ENCODE results near the gene SPTBN4. TPM values are rescaled to one million over a fixed set of nuclear protein-coding genes. Genes with fewer than 3 reads are reported as not detected.

The SPTBN4 gene
- total and polyA plus RNA-seq, 2 experiments from 2014 or later: 0.67 to 1.3 TPM

DNA sequence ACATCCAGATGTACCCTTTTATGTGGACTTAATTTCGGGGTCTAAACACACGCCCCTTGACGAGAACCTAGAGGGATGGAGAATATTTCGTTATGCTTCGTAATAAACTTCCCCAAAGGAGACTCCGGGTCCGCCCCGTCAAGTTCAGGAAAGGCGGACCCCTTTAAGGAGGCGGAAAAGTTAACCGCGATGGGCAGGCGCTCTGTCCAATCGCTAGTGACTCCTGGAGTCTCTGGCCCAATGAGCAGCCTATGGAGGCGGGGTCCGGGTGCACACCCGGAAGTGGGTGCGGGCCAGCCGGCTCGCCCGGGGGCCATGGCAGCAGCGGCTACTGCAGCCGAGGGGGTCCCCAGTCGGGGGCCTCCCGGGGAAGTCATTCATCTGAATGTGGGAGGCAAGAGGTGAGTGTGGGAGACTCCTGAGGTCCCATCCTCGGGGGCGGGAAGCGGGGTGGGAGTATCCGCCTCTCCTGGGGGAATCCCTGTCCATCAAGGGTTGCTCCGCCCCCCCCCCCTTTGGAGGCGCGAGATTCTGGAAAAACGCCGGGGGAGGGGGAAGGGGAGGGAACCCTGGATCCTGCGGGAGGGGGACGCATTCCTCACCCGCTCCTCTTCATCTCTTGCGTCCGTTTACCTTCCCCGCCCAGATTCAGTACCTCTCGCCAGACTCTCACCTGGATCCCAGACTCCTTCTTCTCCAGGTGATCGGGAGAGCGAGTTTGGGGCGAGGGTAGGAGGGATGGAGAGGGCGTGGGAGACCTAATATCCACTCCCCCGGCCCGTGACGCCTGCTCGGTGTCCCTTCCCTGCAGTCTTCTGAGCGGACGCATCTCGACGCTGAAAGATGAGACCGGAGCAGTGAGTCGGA lies 110.0 kb downstream of the SPTBN4 start, which contains the start of gene SHKBP1:
Gene SHKBP1, plus strand, starts transcription at position 289 of the 867 bp plus-strand sequence. Its CDS starts 27 bp downstream, at position 316.
- TF ChIP-seq, protein P1, sequence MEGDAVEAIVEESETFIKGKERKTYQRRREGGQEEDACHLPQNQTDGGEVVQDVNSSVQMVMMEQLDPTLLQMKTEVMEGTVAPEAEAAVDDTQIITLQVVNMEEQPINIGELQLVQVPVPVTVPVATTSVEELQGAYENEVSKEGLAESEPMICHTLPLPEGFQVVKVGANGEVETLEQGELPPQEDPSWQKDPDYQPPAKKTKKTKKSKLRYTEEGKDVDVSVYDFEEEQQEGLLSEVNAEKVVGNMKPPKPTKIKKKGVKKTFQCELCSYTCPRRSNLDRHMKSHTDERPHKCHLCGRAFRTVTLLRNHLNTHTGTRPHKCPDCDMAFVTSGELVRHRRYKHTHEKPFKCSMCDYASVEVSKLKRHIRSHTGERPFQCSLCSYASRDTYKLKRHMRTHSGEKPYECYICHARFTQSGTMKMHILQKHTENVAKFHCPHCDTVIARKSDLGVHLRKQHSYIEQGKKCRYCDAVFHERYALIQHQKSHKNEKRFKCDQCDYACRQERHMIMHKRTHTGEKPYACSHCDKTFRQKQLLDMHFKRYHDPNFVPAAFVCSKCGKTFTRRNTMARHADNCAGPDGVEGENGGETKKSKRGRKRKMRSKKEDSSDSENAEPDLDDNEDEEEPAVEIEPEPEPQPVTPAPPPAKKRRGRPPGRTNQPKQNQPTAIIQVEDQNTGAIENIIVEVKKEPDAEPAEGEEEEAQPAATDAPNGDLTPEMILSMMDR (IDR thresholded peaks at IDR 0.05; ENCODE audit: poor library complexity): no peak
- no peak for TF ChIP-seq EZH2phosphoT487 (IDR thresholded peaks at IDR 0.05; ENCODE audit: low read depth, severe bottlenecking, unreplicated experiment)
- TF ChIP-seq EZH2 (IDR thresholded peaks at IDR 0.05; ENCODE audit: borderline replicate concordance): no peak
- H3K4me2 ChIP-seq: peak within 1 kb of the TSS; percentile 89
- H3K36me3 ChIP-seq (replicated peaks; ENCODE audit: insufficient read depth, low read depth): no peaks in the 10 kb centered on the region
- H2AFZ ChIP-seq: peak within 1 kb of the TSS; percentile 85
- no peaks in the 10 kb centered on the region for H3K27me3 ChIP-seq
- H3K79me2 ChIP-seq: no peaks in the 10 kb centered on the region
- DNase-seq (ENCODE audit: low spot score): peak; percentile 96
- no peak within 1 kb of the TSS for H3K27ac ChIP-seq
- peak within 1 kb of the TSS; percentile 63 for H3K4me3 ChIP-seq
- H4K20me1 ChIP-seq (ENCODE audit: insufficient read depth, poor library complexity, severe bottlenecking): no peaks in the 10 kb centered on the region
- no peaks in the 10 kb centered on the region for H3K9me3 ChIP-seq (ENCODE audit: low read depth)
- no peaks in the 10 kb centered on the region for H3K9me2 ChIP-seq (replicated peaks; ENCODE audit: insufficient read depth)
- WGBS (ENCODE audit: low lambda C conversion rate, missing lambda C conversion rate): 2% methylated on average over 40 of the region's 55 CpGs
- H3K4me1 ChIP-seq (ENCODE audit: insufficient read depth): no peaks in the 10 kb centered on the region

DNA sequence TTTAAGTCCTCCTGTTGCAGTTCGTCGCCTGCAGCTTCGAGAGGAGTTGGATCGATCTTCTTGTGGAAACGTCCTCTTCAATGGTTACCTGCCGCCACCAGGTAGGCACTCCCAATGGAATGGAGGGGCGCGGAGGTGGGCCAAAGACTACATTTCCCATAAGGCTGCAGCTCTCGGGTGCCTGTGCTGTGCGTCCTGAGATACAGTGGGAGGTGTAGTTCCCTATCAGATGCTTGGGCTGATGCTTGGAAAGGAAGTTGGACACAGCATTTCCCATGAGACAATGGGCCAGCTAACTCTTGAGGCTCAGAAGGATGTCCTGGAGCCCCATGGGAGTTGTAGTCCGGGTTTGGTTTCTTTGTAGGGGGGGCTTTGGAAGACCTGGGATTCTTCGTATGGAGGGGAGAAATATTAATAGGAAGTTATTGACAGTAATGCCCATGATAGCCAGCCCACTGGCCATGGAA lies 111.7 kb downstream of the SPTBN4 start:
- Histone ChIP-seq H2AFZ (no peak overlapping the region), H3K9me2 (replicated peaks; ENCODE audit: insufficient read depth) (no peaks in the 10 kb centered on the region), H3K27ac (no peak overlapping the region), H3K27me3 (no peaks in the 10 kb centered on the region), H3K79me2 (no peaks in the 10 kb centered on the region), H3K36me3 (replicated peaks; ENCODE audit: insufficient read depth, low read depth) (no peaks in the 10 kb centered on the region), H3K4me2 (no peak overlapping the region), H3K9me3 (ENCODE audit: low read depth) (no peaks in the 10 kb centered on the region), H3K4me1 (ENCODE audit: insufficient read depth) (no peaks in the 10 kb centered on the region), H3K4me3 (no peak overlapping the region), H4K20me1 (ENCODE audit: insufficient read depth, poor library complexity, severe bottlenecking) (no peaks in the 10 kb centered on the region)
- TF ChIP-seq EZH2phosphoT487 (IDR thresholded peaks at IDR 0.05; ENCODE audit: low read depth, severe bottlenecking, unreplicated experiment): no peak
- TF ChIP-seq, protein P1 (IDR thresholded peaks at IDR 0.05; ENCODE audit: poor library complexity): no peak
- no peak for TF ChIP-seq EZH2 (IDR thresholded peaks at IDR 0.05; ENCODE audit: borderline replicate concordance)
- WGBS (ENCODE audit: low lambda C conversion rate, missing lambda C conversion rate): 84% methylated on average over 12 of the region's 12 CpGs
- no peak for DNase-seq (ENCODE audit: low spot score)

DNA sequence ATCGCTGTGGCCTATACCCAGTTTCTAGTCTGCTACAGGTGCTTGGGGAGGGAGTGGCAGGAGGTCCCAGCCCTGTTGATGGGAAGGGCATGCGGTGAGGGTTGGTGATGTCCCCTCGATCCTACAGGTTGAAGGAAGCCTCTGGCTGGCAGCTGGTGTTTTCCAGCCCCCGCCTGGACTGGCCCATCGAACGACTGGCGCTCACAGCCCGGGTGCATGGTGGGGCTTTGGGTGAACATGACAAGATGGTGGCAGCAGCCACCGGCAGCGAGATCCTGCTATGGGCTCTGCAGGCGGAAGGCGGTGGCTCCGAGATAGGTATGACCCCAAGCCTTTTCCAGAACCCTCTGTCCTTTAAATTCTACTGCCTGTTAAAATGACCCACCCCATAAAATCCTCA lies 113.8 kb downstream of the SPTBN4 start:
- H3K79me2 ChIP-seq: no peaks in the 10 kb centered on the region
- no peak overlapping the region for H3K4me2 ChIP-seq
- no peak overlapping the region for H3K27ac ChIP-seq
- H3K9me3 ChIP-seq (ENCODE audit: low read depth): no peaks in the 10 kb centered on the region
- no peak for DNase-seq (ENCODE audit: low spot score)
- TF ChIP-seq EZH2phosphoT487 (IDR thresholded peaks at IDR 0.05; ENCODE audit: low read depth, severe bottlenecking, unreplicated experiment): no peak
- H3K36me3 ChIP-seq (replicated peaks; ENCODE audit: insufficient read depth, low read depth): no peaks in the 10 kb centered on the region
- H3K27me3 ChIP-seq: no peaks in the 10 kb centered on the region
- H3K4me3 ChIP-seq: no peak overlapping the region
- no peak overlapping the region for H2AFZ ChIP-seq
- no peaks in the 10 kb centered on the region for H3K9me2 ChIP-seq (replicated peaks; ENCODE audit: insufficient read depth)
- no peaks in the 10 kb centered on the region for H3K4me1 ChIP-seq (ENCODE audit: insufficient read depth)
- WGBS (ENCODE audit: low lambda C conversion rate, missing lambda C conversion rate): 97% methylated on average over 13 of the region's 13 CpGs
- H4K20me1 ChIP-seq (ENCODE audit: insufficient read depth, poor library complexity, severe bottlenecking): no peaks in the 10 kb centered on the region

DNA sequence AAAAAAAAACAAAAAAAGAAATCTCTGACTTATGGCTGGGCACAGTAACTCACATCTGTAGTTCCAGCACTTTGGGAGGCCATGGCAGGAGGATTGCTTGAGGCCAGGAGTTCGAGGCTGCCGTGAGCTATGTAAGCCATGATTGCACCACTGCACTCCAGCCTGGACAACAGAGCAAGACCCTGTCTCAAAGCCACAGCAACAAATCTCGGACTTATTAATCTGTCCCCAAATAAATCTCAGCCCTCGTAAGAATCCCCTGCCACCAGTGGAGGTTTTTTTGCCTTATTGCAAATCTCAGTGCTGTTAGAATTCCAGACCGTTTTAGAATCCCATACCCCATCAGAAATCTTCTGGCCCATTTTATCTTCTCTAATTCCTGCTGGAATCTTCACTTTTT lies 114.7 kb downstream of the SPTBN4 start:
- H3K4me1 ChIP-seq (ENCODE audit: insufficient read depth): no peaks in the 10 kb centered on the region
- no peak overlapping the region for H3K27ac ChIP-seq
- H2AFZ ChIP-seq: no peak overlapping the region
- TF ChIP-seq EZH2phosphoT487 (IDR thresholded peaks at IDR 0.05; ENCODE audit: low read depth, severe bottlenecking, unreplicated experiment) (no peak), EZH2 (IDR thresholded peaks at IDR 0.05; ENCODE audit: borderline replicate concordance) (no peak)
- TF ChIP-seq, protein P1 (IDR thresholded peaks at IDR 0.05; ENCODE audit: poor library complexity): no peak
- no peaks in the 10 kb centered on the region for H3K9me2 ChIP-seq (replicated peaks; ENCODE audit: insufficient read depth)
- DNase-seq (ENCODE audit: low spot score): no peak
- H3K36me3 ChIP-seq (replicated peaks; ENCODE audit: insufficient read depth, low read depth): no peaks in the 10 kb centered on the region
- no peaks in the 10 kb centered on the region for H3K27me3 ChIP-seq
- no peak overlapping the region for H3K4me2 ChIP-seq
- no peaks in the 10 kb centered on the region for H3K9me3 ChIP-seq (ENCODE audit: low read depth)
- no peaks in the 10 kb centered on the region for H3K79me2 ChIP-seq
- H4K20me1 ChIP-seq (ENCODE audit: insufficient read depth, poor library complexity, severe bottlenecking): no peaks in the 10 kb centered on the region
- 98% methylated on average over 5 of the region's 5 CpGs for WGBS (ENCODE audit: low lambda C conversion rate, missing lambda C conversion rate)
- H3K4me3 ChIP-seq: no peak overlapping the region
